HG03139 (cell line): Measurements from ENCODE around the gene RAB11FIP4.

ENCODE experiments used
- ATAC-seq: cut with Tn5 transposase; IDR thresholded peaks from one replicate; pipeline ENCODE4 v1.9.1; 2021; ENCODE audit not compliant: unreplicated experiment

The RAB11FIP4 gene

GRCh38 chr17:31522284-31522931 is 130.9 kb downstream of the RAB11FIP4 start:
- no peak for ATAC-seq

GRCh38 chr17:31522987-31523495 is 131.6 kb downstream of the RAB11FIP4 start:
- no peak for ATAC-seq

GRCh38 chr17:31523862-31524730 is 132.6 kb downstream of the RAB11FIP4 start:
- no peak for ATAC-seq

- ATAC-seq = no peak
Measured at GRCh38 chr17:31524926-31525800, 133.7 kb downstream of the RAB11FIP4 start.

- ATAC-seq = no peak
Measured at GRCh38 chr17:31525801-31526549, 134.5 kb downstream of the RAB11FIP4 start.

GRCh38 chr17:31527606-31528005 is 136.1 kb downstream of the RAB11FIP4 start:
- no peak for ATAC-seq

GRCh38 chr17:31528291-31528874 is 136.9 kb downstream of the RAB11FIP4 start:
- no peak for ATAC-seq

GRCh38 chr17:31529841-31530251 is 138.4 kb downstream of the RAB11FIP4 start:
- ATAC-seq = no peak

- no peak for ATAC-seq
Measured at GRCh38 chr17:31530391-31530985, 139.0 kb downstream of the RAB11FIP4 start.

- ATAC-seq = no peak
Measured at GRCh38 chr17:31531336-31531980, 140.0 kb downstream of the RAB11FIP4 start.

- no peak for ATAC-seq
Measured at GRCh38 chr17:31532081-31532480, 140.6 kb downstream of the RAB11FIP4 start.

- no peak for ATAC-seq
Measured at GRCh38 chr17:31532526-31532925, 141.1 kb downstream of the RAB11FIP4 start.

- no peak for ATAC-seq
Measured at GRCh38 chr17:31533546-31534155, 142.2 kb downstream of the RAB11FIP4 start.

GRCh38 chr17:31534223-31534888 is 142.9 kb downstream of the RAB11FIP4 start:
- ATAC-seq = no peak

GRCh38 chr17:31535581-31535981 is 144.1 kb downstream of the RAB11FIP4 start:
- ATAC-seq = peak; percentile 67

- ATAC-seq = no peak
Measured at GRCh38 chr17:31536451-31536850, 145.0 kb downstream of the RAB11FIP4 start.

- no peak for ATAC-seq
Measured at GRCh38 chr17:31537565-31538011, 146.1 kb downstream of the RAB11FIP4 start.
